Thoracic aorta (tissue), 2 donors: ENCODE data around the gene MMUT. TPM values are rescaled to one million over a fixed set of nuclear protein-coding genes. Genes with fewer than 3 reads are reported as not detected.
"Not testable (repeated sequence)": the region's sequence is repeated elsewhere in the genome, so short reads cannot be mapped to it uniquely, and the experiment has no call there.

ENCODE experiments used
- ATAC-seq: fragments of 150-250 bp; one replicate; pipeline ENCODE4 v1.8.0; 2017; ENCODE audit warnings: low read depth; ENCODE audit not compliant: insufficient number of reproducible peaks, low FRiP score
- DNase-seq: peaks from one replicate; pipeline ENCODE4 v3.0.0-alpha.2; 2020; ENCODE audit warnings: low spot score
- H3K27ac ChIP-seq, 2 donors: fragments of 200-600 bp; sonication (generic); 1 replicate in 1 of 2; 2 replicates in 1 of 2; pipeline ENCODE4 v1.5.1; 2016; ENCODE audit warnings: mild to moderate bottlenecking in 2 of 2, moderate library complexity in 2 of 2
- H3K27me3 ChIP-seq: fragments of 200-600 bp; sonication (generic); replicated peaks from 2 replicates; pipeline ENCODE4 v1.6.0; 2016; ENCODE audit warnings: mild to moderate bottlenecking; ENCODE audit not compliant: insufficient read depth
- H3K36me3 ChIP-seq: fragments of 200-600 bp; sonication (generic); one replicate; pipeline ENCODE4 v1.5.1; 2016
- H3K4me1 ChIP-seq, 2 donors: fragments of 200-600 bp; sonication (generic); 1 replicate in 1 of 2; 2 replicates in 1 of 2; pipeline versions ENCODE4 v1.5.1 to v1.6.0; 2016; ENCODE audit warnings: low read depth in 2 of 2, mild to moderate bottlenecking in 1 of 2; ENCODE audit not compliant: control insufficient read depth in 1 of 2
- H3K4me3 ChIP-seq: fragments of 200-600 bp; sonication (generic); 2 replicates; pipeline ENCODE4 v1.5.1; 2016; ENCODE audit warnings: mild to moderate bottlenecking
- H3K9me3 ChIP-seq: fragments of 200-600 bp; sonication (generic); 2 replicates; pipeline ENCODE4 v1.5.1; 2016
- CTCF ChIP-seq: fragments of 200-600 bp; sonication (generic); IDR thresholded peaks from one replicate; pipeline ENCODE4 v1.5.1; 2019; ENCODE audit warnings: antibody characterized with exemption
- total RNA-seq, 2 donors: library from RNA; depleted of rRNA; stranded (reverse); fragments of >200 nt; gene quantifications; one replicate each; pipeline versions ENCODE4 v1.1.0 to v1.2.3, GENCODE V29; 2016

The MMUT gene
- total RNA-seq, 2 donors from 2014 or later: 15.0 to 16.1 TPM

GRCh38 chr6:49406250-49406970, 56.6 kb downstream of the MMUT start:
- no peaks in the 10 kb centered on the region for H3K27me3 ChIP-seq
- H3K9me3 ChIP-seq: no peaks in the 10 kb centered on the region
- TF ChIP-seq CTCF: no peak
- H3K36me3 ChIP-seq: no peaks in the 10 kb centered on the region
- H3K27ac ChIP-seq: no peak overlapping the region
- no peaks in the 10 kb centered on the region for H3K4me1 ChIP-seq
- ATAC-seq: no peak
- no peak overlapping the region for H3K4me3 ChIP-seq
- no peak for DNase-seq

- no peaks in the 10 kb centered on the region for H3K4me1 ChIP-seq
- TF ChIP-seq CTCF: no peak
- no peaks in the 10 kb centered on the region for H3K9me3 ChIP-seq
- H3K27ac ChIP-seq: no peak overlapping the region
- DNase-seq (no peak), ATAC-seq (no peak)
- no peaks in the 10 kb centered on the region for H3K36me3 ChIP-seq
- H3K4me3 ChIP-seq: no peak overlapping the region
- no peaks in the 10 kb centered on the region for H3K27me3 ChIP-seq
Observed at GRCh38 chr6:49401063-49401462, 62.0 kb downstream of the MMUT start.

GRCh38 chr6:49386667-49387508, 76.2 kb downstream of the MMUT start:
- not testable (repeated sequence) for H3K9me3 ChIP-seq, H3K27ac ChIP-seq, H3K36me3 ChIP-seq, H3K27me3 ChIP-seq, ATAC-seq, DNase-seq, H3K4me3 ChIP-seq, H3K4me1 ChIP-seq

GRCh38 chr6:49384904-49385303, 78.1 kb downstream of the MMUT start:
- Histone ChIP-seq H3K27ac (no peak overlapping the region), H3K27me3 (no peaks in the 10 kb centered on the region), H3K9me3 (no peaks in the 10 kb centered on the region), H3K4me1 (no peaks in the 10 kb centered on the region), H3K36me3 (no peaks in the 10 kb centered on the region), H3K4me3 (no peak overlapping the region)
- ATAC-seq (no peak), DNase-seq (no peak)
- TF ChIP-seq CTCF: no peak

Other genes starting within 250 kb of the MMUT start
- gene CENPQ, start 117 bp upstream of the MMUT start, total RNA-seq: 1 to 10 TPM; 4.2 to 5.4 TPM
- not detected for gene GLYATL3, start 36.7 kb upstream of the MMUT start, total RNA-seq
- under 1 TPM; 0.42 to 0.54 TPM for gene C6orf141, start 87.4 kb upstream of the MMUT start, total RNA-seq
- not detected for gene RHAG, start 173.6 kb upstream of the MMUT start, total RNA-seq